Activated T-cell treated with anti-CD3 and anti-CD28 coated beads for 48 hours (primary cell): ENCODE data around the gene CDK14.
"Not testable (repeated sequence)": the region's sequence is repeated elsewhere in the genome, so short reads cannot be mapped to it uniquely, and the experiment has no call there.

Experiments used
- DNase-seq: peaks from one replicate; pipeline ENCODE4 v3.0.0-alpha.2; 2020; ENCODE audit warnings: low read depth

The CDK14 gene

GRCh38 chr7:90720984-90721760, 125.1 kb downstream of the CDK14 start:
- DNase-seq: no peak

GRCh38 chr7:90721869-90722431, 125.8 kb downstream of the CDK14 start:
- DNase-seq: no peak

GRCh38 chr7:90723233-90723632, 127.1 kb downstream of the CDK14 start:
- DNase-seq: no peak

GRCh38 chr7:90723866-90724265, 127.7 kb downstream of the CDK14 start:
- no peak for DNase-seq

- no peak for DNase-seq
Observed at GRCh38 chr7:90726120-90726519, 130.0 kb downstream of the CDK14 start.

DNA sequence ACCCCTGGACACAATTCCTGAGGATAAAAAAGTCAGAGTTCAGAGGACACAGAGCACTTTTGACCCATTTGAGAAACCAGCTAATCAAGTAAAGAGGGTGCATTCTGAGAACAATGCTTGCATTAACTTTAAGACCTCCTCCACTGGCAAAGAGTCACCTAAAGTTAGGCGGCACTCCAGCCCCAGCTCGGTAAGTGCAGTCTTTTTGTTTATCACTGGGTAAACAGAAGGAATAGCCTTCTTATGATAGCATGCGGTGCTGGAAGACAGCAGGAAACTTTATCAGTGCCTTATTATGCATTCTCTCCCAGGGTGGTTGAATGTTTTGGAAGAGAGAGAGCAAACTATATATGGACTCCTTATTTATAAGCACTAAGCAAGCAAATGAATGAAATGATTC, 130.5 kb downstream of the CDK14 start:
- DNase-seq: no peak

DNA sequence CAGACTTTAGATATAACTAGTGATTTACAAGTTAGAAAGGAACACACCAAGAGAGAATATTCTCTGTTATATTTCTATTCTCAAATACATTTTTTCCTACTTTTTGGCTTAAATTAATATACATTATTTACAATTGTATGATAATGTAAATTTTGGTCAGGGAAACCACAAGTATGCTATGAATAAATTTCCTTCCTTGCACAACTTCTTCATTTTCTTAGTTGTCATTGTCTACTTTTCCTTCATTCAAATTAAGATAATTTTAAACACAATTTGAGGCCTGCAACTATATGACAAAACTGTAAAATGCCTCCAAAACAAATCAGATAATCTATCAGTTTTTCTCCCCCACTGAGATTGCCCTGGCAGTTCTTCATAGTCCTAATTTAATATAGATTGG, 131.3 kb downstream of the CDK14 start:
- DNase-seq: no peak

DNA sequence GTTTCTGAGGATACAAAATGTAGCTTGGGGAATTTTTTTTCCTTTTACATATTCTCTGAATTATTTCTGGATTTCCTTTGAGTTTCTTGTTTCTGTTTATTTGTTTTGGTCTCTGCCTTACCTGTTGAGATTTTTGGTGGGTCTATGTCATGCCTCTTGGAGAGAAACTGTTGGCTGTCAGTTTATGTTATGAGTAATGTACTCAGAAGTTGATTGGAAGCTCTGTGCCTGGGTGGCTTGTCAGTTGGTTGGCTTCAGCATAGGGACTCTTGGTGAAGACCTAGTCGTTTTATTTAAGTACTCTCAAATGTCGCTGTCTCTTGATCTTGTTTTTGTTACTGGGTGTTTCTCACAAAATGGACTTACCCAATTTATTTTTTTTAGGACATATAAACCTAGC, 132.4 kb downstream of the CDK14 start:
- DNase-seq: no peak

GRCh38 chr7:90735611-90736280, 139.6 kb downstream of the CDK14 start:
- not testable (repeated sequence) for DNase-seq

DNA sequence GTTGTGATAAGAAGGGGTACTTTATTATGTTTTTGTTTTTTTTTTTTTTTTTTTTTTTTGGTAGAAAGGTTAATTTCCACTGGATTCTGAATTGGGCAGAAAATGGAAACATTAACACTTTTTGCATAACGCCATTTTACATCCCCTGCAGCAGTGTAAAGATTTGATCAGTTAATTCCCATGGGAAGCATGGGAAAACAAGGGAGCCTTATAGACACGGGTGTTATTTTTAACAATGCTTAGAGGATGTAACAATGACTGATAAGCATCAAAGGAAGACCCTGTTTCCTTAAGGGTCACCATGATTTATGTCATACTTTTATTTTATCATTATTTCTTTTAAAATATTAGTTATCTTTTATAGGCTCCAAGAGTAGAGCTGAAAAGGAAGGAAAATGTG, 140.2 kb downstream of the CDK14 start:
- no peak for DNase-seq

DNA sequence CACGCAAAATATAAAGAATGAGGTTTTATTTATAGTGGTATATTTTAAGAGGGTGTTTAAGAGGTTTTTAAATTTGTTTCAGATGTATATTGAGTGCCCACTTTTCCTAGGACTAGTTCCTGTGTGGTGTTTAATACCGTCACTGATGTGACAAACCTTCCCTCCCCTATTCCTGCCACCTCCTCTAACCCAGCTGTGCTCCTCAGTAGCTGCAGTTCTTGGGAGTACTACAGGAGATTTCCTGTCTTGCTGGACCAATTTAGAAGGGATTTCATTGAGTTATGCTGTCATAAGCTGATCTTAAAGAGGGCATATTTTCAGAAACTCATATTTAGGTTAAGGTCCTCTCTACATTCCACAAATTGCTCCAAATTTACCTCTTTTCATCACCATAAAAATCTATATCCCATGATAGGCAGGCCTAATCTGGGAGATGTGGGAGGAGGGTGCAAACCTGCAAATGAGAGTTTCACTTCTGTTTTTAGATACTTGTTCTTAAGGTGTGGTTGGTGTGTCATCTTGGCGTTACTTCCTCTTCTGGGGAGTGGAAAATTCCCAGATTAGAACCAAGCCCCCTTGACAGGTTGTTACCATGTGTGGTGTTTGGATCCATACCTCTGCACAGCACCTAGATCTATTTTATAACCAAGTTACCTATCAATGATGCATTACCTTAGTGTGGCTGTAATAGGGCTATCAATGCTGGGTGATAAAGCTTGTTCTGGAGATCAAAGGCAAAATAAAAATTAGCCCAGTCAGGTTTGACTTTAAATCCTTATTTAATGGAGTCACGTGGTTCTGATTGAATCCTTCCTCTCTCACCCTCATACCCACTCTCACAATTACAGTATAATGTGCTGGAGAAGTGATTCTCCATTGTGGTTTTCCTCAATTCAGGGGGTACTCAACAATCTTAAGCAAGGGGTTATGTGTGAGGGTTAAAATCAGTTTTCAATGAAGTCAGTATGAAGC, 141.1 kb downstream of the CDK14 start:
- DNase-seq: no peak

GRCh38 chr7:90738249-90738648, 142.1 kb downstream of the CDK14 start:
- DNase-seq: no peak

DNA sequence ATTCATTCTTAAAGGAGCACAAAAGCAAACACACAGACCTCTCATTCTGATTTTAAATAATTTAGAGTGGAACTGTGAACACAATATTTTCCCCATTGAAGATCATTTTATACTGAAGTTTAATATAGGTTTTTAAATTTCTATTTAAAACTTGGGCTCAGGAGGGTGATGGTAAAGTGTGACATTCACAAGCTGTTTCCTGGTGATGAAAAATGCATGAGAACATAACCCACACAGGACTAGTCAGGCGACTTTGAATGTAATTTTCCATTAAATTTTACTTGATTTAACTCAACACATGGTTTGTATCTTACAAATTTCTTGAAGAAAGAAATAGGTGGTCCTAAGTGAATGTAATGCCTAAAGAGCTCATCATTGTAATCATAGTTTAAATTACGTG, 143.6 kb downstream of the CDK14 start:
- DNase-seq: no peak

DNA sequence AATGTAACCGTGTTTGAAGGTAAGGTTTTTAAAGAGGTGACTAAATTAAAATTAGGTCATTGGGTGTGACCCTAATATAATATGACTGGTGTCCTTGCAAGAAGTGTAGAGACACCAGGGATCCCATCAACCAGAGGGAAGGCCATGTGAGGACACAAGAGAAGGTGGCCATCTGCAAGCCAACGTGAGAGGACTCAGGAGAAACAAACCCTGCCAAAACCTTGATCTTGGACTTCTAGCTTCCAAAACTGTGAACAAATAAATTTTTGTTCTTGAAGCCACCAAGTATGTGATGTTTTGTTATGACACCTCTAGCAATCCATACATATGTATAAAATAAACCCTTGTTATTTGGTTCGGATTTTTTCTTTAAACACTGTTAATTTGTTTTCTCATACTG, 144.3 kb downstream of the CDK14 start:
- DNase-seq: no peak

- DNase-seq: no peak
Observed at GRCh38 chr7:90743626-90744025, 147.5 kb downstream of the CDK14 start.

- no peak for DNase-seq
Observed at GRCh38 chr7:90747516-90747915, 151.4 kb downstream of the CDK14 start.

DNA sequence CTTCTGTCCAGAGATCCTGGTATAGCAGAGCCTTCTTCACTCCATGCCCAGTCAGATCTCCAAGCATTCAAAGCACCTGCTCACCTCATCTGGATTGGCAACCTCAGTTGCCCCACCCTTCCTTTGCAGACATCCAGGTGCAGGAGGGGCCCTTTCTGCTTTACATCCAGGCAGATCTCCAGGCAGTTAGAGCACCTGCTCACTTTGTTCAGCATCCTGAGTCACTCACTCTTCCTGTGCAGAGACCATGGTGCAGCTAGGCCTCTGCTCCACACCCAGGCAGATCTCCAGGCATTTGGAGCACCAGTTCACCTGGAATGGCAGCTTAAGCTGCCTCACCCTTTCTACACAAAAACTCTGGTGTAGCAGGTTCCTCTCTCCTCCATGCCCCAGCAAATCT, 153.1 kb downstream of the CDK14 start:
- no peak for DNase-seq

DNA sequence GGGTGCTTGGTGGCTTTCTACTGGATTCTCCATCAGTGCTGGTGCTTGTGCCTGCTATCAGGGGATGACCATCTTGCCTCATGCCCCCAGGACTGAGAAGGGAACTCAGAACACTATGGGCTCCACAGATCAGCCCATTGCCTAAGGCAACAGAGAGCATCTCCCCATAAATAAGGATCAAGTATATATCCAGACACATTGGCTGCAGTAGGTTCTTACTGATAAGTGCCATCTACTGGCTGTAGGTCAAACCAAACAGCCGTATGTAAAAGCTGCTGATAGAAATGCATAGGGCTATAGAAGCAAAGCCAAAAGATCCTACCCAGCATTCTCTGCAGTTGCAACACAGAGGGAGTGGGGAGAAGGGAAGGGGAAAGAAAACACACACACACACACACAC, 153.7 kb downstream of the CDK14 start:
- no peak for DNase-seq

GRCh38 chr7:90751595-90751994, 155.5 kb downstream of the CDK14 start:
- DNase-seq: no peak

DNA sequence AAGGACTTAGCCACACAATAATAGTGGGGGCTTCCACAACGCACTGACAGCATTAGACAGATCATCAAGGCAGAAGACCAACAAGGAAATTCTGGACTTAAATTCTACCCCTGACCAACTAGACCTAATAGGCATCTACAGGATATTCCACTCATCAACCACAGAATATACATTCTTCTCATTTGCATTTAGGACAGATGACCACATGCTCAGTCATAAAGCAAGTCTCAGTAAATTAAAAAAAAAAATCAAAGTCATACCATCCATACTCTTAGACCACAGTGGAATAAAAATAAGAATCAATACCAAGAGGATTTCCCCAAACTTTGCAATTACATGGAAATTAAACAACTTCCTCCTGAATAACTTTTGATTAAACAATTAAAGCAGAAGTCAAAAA, 155.9 kb downstream of the CDK14 start:
- DNase-seq: no peak

DNA sequence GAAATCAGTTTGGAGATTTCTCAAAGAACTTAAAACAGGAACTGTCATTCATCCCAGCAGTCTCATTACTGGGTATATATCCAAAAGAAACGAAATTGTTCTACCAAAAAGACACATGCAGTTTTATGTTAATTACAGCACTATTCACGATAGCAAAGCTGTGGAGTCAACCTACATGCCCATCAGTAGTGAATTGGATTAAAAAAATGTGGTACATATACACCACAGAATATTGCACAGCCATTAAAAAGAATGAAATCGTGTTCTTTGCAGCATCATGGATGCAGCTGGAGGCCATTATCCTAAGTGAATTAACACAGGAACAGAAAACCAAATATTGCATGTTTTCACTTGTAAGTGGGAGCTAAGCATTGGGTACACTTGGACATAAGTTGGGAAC, 158.9 kb downstream of the CDK14 start:
- DNase-seq: no peak

DNA sequence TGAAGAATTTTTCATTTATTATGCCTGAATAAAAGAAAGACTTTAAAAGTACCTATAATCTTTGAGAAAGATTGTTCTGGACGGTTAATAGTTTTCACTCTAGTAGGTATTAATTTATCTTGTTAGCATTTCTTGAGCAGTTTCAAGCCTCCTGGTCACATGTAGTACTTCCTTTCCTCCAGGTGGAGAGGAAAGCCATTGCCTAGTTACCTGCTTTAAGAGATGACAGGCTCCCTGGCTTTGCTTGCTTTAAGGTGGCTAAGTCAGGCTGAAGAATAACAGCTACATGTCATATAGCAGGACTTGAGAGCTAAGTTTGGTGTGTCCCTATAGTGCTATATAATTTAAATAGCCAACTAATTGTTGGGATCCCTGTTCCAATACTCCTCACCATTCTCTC, 160.2 kb downstream of the CDK14 start:
- DNase-seq: no peak
